H1 (cell line): Measurements from ENCODE around the gene FBXO11. TPM values are rescaled to one million over a fixed set of nuclear protein-coding genes. Genes with fewer than 3 reads are reported as not detected.

Experiments
- CTCF ChIA-PET: fragments of 300-600 bp; sonication (Branson Sonifier 250); formaldehyde crosslinking; loops from one replicate; lab custom pipeline; 2021; ENCODE audit not compliant: partially characterized antibody; lab: Charles Lee
- POLR2A ChIA-PET: fragments of 300-600 bp; sonication (Branson Sonifier 250); formaldehyde crosslinking; loops from one replicate; lab custom pipeline; 2021; ENCODE audit warnings: inconsistent platforms; ENCODE audit not compliant: partially characterized antibody; lab: Charles Lee
- DNase-seq, 2 experiments: peaks; one replicate each; pipeline versions ENCODE4 v3.0.0 to v3.0.0-alpha.2; 2010 to 2022; ENCODE audit warnings: low spot score in 2 of 2, low read depth in 1 of 2, mixed read lengths in 1 of 2
- FAIRE-seq: peaks from 2 replicates; lab custom pipeline; 2011; peaks lifted over from hg19 to GRCh38; lab: Jason Lieb, UNC
- H2AFZ ChIP-seq: 2 replicates; pipeline ENCODE4 v1.8.1; 2012; ENCODE audit warnings: low read length, inconsistent platforms
- H2AK5ac ChIP-seq: 2 replicates; pipeline ENCODE4 v1.6.1; 2013; ENCODE audit warnings: low read depth, low read length
- H2BK120ac ChIP-seq: replicated peaks from 2 replicates; pipeline ENCODE3; 2013; ENCODE audit warnings: low read depth, low read length, inconsistent platforms
- H2BK12ac ChIP-seq: 2 replicates; pipeline ENCODE4 v1.6.1; 2013; ENCODE audit warnings: low read depth, low read length
- H2BK15ac ChIP-seq: 2 replicates; pipeline ENCODE4 v1.6.1; 2013; ENCODE audit warnings: low read length
- H2BK20ac ChIP-seq: 2 replicates; pipeline ENCODE4 v1.6.1; 2013; ENCODE audit warnings: low read length
- H2BK5ac ChIP-seq: 2 replicates; pipeline ENCODE4 v1.6.1; 2013; ENCODE audit warnings: low read depth, low read length
- H3K14ac ChIP-seq: 2 replicates; pipeline ENCODE4 v1.6.1; 2013; ENCODE audit warnings: inconsistent platforms; ENCODE audit not compliant: insufficient read length
- H3K18ac ChIP-seq: 2 replicates; pipeline ENCODE4 v1.6.1; 2013; ENCODE audit warnings: low read length; ENCODE audit errors: extremely low read depth
- H3K23ac ChIP-seq: 2 replicates; pipeline ENCODE4 v1.6.1; 2013; ENCODE audit warnings: inconsistent platforms; ENCODE audit not compliant: insufficient read length
- H3K23me2 ChIP-seq: 2 replicates; pipeline ENCODE4 v1.6.1; 2013; ENCODE audit warnings: low read depth, low read length
- H3K27ac ChIP-seq: 2 replicates; pipeline ENCODE4 v1.6.1; 2011; ENCODE audit warnings: low read depth, low read length, inconsistent platforms
- H3K27me3 ChIP-seq, 4 experiments: replicated peaks in 1 of 4; 1 replicate in 1 of 4; 2 replicates in 3 of 4; pipeline versions ENCODE4 v1.6.1 to v1.8.1; 2011 to 2013; ENCODE audit warnings: low read length in 3 of 4, mild to moderate bottlenecking in 3 of 4, inconsistent platforms in 2 of 4, mixed read lengths in 2 of 4, moderate library complexity in 1 of 4; ENCODE audit not compliant: control insufficient read depth in 3 of 4, insufficient read depth in 3 of 4; ENCODE audit errors: extremely low read depth in 1 of 4
- H3K36me3 ChIP-seq, 4 experiments: 2 replicates each; pipeline versions ENCODE4 v1.6.1 to v1.8.1; 2011 to 2013; ENCODE audit warnings: mild to moderate bottlenecking in 4 of 4, low read length in 3 of 4, moderate library complexity in 2 of 4, control low read depth in 1 of 4, inconsistent platforms in 1 of 4; ENCODE audit not compliant: insufficient read depth in 4 of 4, control insufficient read depth in 2 of 4
- H3K4ac ChIP-seq: replicated peaks from 2 replicates; pipeline ENCODE3; 2013; ENCODE audit warnings: low read length, low read depth, mixed read lengths, inconsistent platforms; ENCODE audit not compliant: insufficient read length
- H3K4me1 ChIP-seq, 4 experiments: replicated peaks in 1 of 4; 1 replicate in 1 of 4; 2 replicates in 3 of 4; pipeline versions ENCODE4 v1.6.1 to v1.8.1; 2011 to 2013; ENCODE audit warnings: low read length in 3 of 4, inconsistent platforms in 2 of 4, mixed read lengths in 1 of 4; ENCODE audit not compliant: insufficient read depth in 4 of 4, control insufficient read depth in 3 of 4
- H3K4me2 ChIP-seq, 2 experiments: 2 replicates each; pipeline versions ENCODE4 v1.6.1 to v1.8.1; 2011 to 2013; ENCODE audit warnings: low read depth in 2 of 2, low read length in 2 of 2, control low read depth in 1 of 2, inconsistent platforms in 1 of 2, mild to moderate bottlenecking in 1 of 2; ENCODE audit not compliant: insufficient read depth in 1 of 2
- H3K4me3 ChIP-seq, 4 experiments: fragments of 200-600, 300-600 bp in 1 of 4; sonication (generic), shearing (Covaris generic), sonication (Bioruptor Twin) in 1 of 4; 2 replicates each; pipeline versions ENCODE4 v1.5.1 to v1.8.1; 2011 to 2016; ENCODE audit warnings: low read length in 4 of 4, low read depth in 3 of 4, control low read depth in 2 of 4, inconsistent platforms in 2 of 4, mild to moderate bottlenecking in 2 of 4, mixed read lengths in 1 of 4, moderate library complexity in 1 of 4; ENCODE audit not compliant: insufficient read depth in 2 of 4; ENCODE audit errors: extremely low read depth in 1 of 4
- H3K56ac ChIP-seq: replicated peaks from 2 replicates; pipeline ENCODE3; 2013; ENCODE audit warnings: low read depth, mild to moderate bottlenecking, mixed read lengths, low read length, inconsistent platforms; ENCODE audit not compliant: insufficient read length
- H3K79me1 ChIP-seq: 2 replicates; pipeline ENCODE4 v1.6.1; 2013; ENCODE audit warnings: low read depth, low read length, control low read depth
- H3K79me2 ChIP-seq, 2 experiments: 2 replicates each; pipeline versions ENCODE4 v1.6.1 to v1.8.1; 2012 to 2013; ENCODE audit warnings: low read length in 2 of 2, mild to moderate bottlenecking in 2 of 2, inconsistent platforms in 1 of 2; ENCODE audit not compliant: insufficient read depth in 2 of 2, control insufficient read depth in 1 of 2
- H3K9ac ChIP-seq, 4 experiments: replicated peaks in 1 of 4; 1 replicate in 1 of 4; 2 replicates in 3 of 4; pipeline versions ENCODE4 v1.6.1 to v1.8.1; 2011 to 2013; ENCODE audit warnings: low read depth in 3 of 4, low read length in 3 of 4, control low read depth in 2 of 4, mild to moderate bottlenecking in 2 of 4, moderate library complexity in 2 of 4, inconsistent platforms in 1 of 4; ENCODE audit errors: extremely low read depth in 1 of 4
- H3K9me3 ChIP-seq, 2 experiments: 2 replicates each; pipeline versions ENCODE4 v1.6.1 to v1.8.1; 2012 to 2013; ENCODE audit warnings: mild to moderate bottlenecking in 2 of 2, moderate library complexity in 2 of 2, control low read depth in 1 of 2, inconsistent platforms in 1 of 2, low read depth in 1 of 2, low read length in 1 of 2, mixed read lengths in 1 of 2; ENCODE audit not compliant: insufficient read depth in 2 of 2
- H4K20me1 ChIP-seq, 2 experiments: replicated peaks in 1 of 2; 2 replicates each; pipeline versions ENCODE3 to v1.8.1; 2011 to 2013; ENCODE audit warnings: inconsistent platforms in 2 of 2, low read length in 2 of 2, mild to moderate bottlenecking in 1 of 2; ENCODE audit not compliant: insufficient read depth in 2 of 2, control insufficient read depth in 1 of 2
- H4K5ac ChIP-seq: 2 replicates; pipeline ENCODE4 v1.6.1; 2013; ENCODE audit warnings: low read length, low read depth, mixed read lengths, inconsistent platforms; ENCODE audit not compliant: insufficient read length
- H4K8ac ChIP-seq: 2 replicates; pipeline ENCODE4 v1.8.0; 2013; ENCODE audit warnings: mild to moderate bottlenecking, moderate library complexity, low read length, inconsistent platforms; ENCODE audit not compliant: insufficient read depth; ENCODE audit errors: extremely low read depth
- H4K91ac ChIP-seq: replicated peaks from 2 replicates; pipeline ENCODE3; 2013; ENCODE audit warnings: low read length, mixed read lengths, inconsistent platforms; ENCODE audit not compliant: insufficient read length
- CBX5 ChIP-seq: fragments of 300-800, 300-1000 bp; sonication (generic); IDR thresholded peaks from 2 replicates; pipeline ENCODE4 v1.7.1; 2016; ENCODE audit warnings: antibody characterized with exemption, low read length, low read depth
- CEBPB ChIP-seq: IDR thresholded peaks from 2 replicates; pipeline ENCODE4 v1.6.1; 2012; ENCODE audit warnings: low read depth, low read length
- CHD2 ChIP-seq: IDR thresholded peaks from 2 replicates; pipeline ENCODE4 v1.6.1; 2012; ENCODE audit warnings: low read length, improper control_type of control experiment
- GABPA ChIP-seq: IDR thresholded peaks from 2 replicates; pipeline ENCODE4 v1.6.1; 2011; ENCODE audit warnings: mild to moderate bottlenecking, low read length, moderate library complexity, borderline replicate concordance; ENCODE audit not compliant: insufficient read depth
- GTF2F1 ChIP-seq: IDR thresholded peaks from 2 replicates; pipeline ENCODE4 v1.6.1; 2012; ENCODE audit warnings: low read depth, low read length, improper control_type of control experiment, borderline replicate concordance
- SP4 ChIP-seq: IDR thresholded peaks from 2 replicates; pipeline ENCODE4 v1.6.1; 2012; ENCODE audit warnings: low read length, inconsistent platforms
- WGBS, 2 experiments: shearing (Covaris generic) in 1 of 2; methylation state at CpG; one replicate each; pipeline versions ENCODE4 v1.1.6 to v1.1.7; 2013 to 2015; ENCODE audit warnings: low lambda C conversion rate in 2 of 2, mixed read lengths in 2 of 2, inconsistent platforms in 1 of 2, low coverage in 1 of 2, missing lambda C conversion rate in 1 of 2; ENCODE audit not compliant: insufficient replicate concordance in 2 of 2, insufficient coverage in 1 of 2, insufficient read length in 1 of 2; ENCODE audit errors: extremely low coverage in 1 of 2, missing lambda C conversion rate in 1 of 2; 5-methylcytosine and 5-hydroxymethylcytosine counted together
- polyA plus RNA-seq, 7 experiments: library from polyadenylated mRNA; depleted of rRNA in 3 of 7; stranded (reverse) in 5 of 7; unstranded in 2 of 7; fragments of >200 nt in 5 of 7; fragments of 200-250 nt in 2 of 7; gene quantifications; 1 replicate in 5 of 7; 2 replicates in 1 of 7; 4 replicates in 1 of 7; pipeline versions ENCODE4 v1.2.1 to v1.2.3, GENCODE V29; 2011 to 2013; ENCODE audit warnings: missing spikeins in 2 of 7, mixed read lengths in 2 of 7
- total RNA-seq: library from RNA; stranded (reverse); fragmentation: NEBNext Ultra II Directional; extraction: Animal tissue kit (Norgen Biotek cat#: 25700); gene quantifications from 2 replicates; pipeline ENCODE4 v1.2.1, GENCODE V29; 2021

FBXO11 gene
- total and polyA plus RNA-seq, 2 of the 8 experiments (the other 6 are each of a cell fraction or from before 2014, with no cell fraction given) = 21.7 to 57.3 TPM

DNA sequence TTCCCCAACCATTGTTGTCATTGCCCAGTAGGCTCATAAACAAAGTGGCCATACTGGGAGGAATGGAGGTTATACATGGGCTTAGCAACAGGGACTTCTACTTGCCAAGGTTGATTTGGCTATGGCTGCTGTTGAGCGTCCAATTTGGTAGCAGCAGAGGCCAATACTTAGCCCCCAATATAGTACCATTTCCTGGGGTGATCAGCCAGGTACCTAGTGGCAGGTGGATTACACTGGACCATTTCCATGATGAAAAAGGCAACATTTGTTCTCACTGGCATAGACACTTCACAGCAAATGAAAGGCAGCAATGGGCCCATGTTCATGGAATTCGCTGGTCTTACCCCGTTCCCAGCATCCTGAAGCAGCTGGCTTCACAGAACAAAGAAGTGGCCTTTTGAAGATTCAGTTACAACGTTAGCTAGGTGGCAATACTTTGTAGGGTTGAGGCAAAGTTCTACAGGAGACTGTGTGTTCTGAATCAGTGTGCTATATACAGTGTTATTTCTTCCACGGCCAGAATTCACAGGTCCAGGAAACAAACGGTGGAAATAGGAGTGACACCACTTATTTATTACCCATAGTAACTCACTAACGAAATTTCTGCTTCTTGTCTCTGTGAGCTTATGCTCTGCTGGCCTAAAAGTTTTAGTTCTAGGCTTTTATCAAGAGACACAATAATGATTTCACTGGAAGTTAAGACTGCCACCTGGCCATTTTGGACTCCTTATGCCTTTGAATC lies 37.5 kb downstream of the FBXO11 start:
- no peak overlapping the region for H3K23ac ChIP-seq
- H3K9me3 ChIP-seq = no peaks in the 10 kb centered on the region
- DNase-seq (no peak), FAIRE-seq (no peak)
- H3K27ac ChIP-seq = no peak overlapping the region
- H3K23me2 ChIP-seq = no peaks in the 10 kb centered on the region
- no peak overlapping the region for H2BK15ac ChIP-seq
- peaks cover 3 to 26% (median 11%) of the 10 kb centered on the region in 4 experiments; a peak in 6 of 7 replicates for H3K4me1 ChIP-seq
- H4K91ac ChIP-seq = no peak overlapping the region
- no peaks in the 10 kb centered on the region; a peak in 1 of 8 replicates for H3K36me3 ChIP-seq
- H3K4me3 ChIP-seq = no peak overlapping the region
- no peak overlapping the region for H2BK120ac ChIP-seq
- H3K27me3 ChIP-seq = no peaks in the 10 kb centered on the region
- no peak overlapping the region for H3K9ac ChIP-seq
- WGBS, 2 experiments = 94% methylated on average over 7 of the region's 7 CpGs; no CpG with 5 or more reads in 1 of the 2 experiments
- H3K18ac ChIP-seq = no peak overlapping the region
- peaks cover 2 to 14% of the 10 kb centered on the region in 2 experiments for H4K20me1 ChIP-seq
- ChIA-PET CTCF (interaction anchor here (0.8 to 1.2 kb wide), 2 partner anchors 10 to 238 kb away, joined by 3 to 4 read pairs; no protein-coding TSS in a partner anchor), POLR2A (interaction anchor here (0.6 to 2.5 kb wide), 3 partner anchors 19 to 33 kb away, joined by 3 to 7 read pairs (median 4); no protein-coding TSS in a partner anchor)
- H2AFZ ChIP-seq = no peak overlapping the region
- H4K5ac ChIP-seq = no peak overlapping the region
- peaks cover 9% of the 10 kb centered on the region for H3K79me1 ChIP-seq
- no peak overlapping the region; a peak in 1 of 4 replicates for H3K4me2 ChIP-seq
- H2BK12ac ChIP-seq = no peak overlapping the region
- H3K14ac ChIP-seq = no peak overlapping the region
- no peak overlapping the region for H2BK5ac ChIP-seq
- H3K4ac ChIP-seq = no peak overlapping the region
- H3K56ac ChIP-seq = no peak overlapping the region
- no peak overlapping the region for H4K8ac ChIP-seq
- no peak overlapping the region for H2BK20ac ChIP-seq
- H3K79me2 ChIP-seq = peaks cover 7 to 99% of the 10 kb centered on the region in 2 experiments; a peak in 3 of 4 replicates
- no peak overlapping the region for H2AK5ac ChIP-seq
- TF ChIP-seq GABPA (no peak), CHD2 (no peak), SP4 (no peak), GTF2F1 (no peak), CEBPB (no peak), CBX5 (no peak)
